MCF 10A (cell line): ENCODE measurements around the gene PPP1R26. TPM values are rescaled to one million over a fixed set of nuclear protein-coding genes. Genes with fewer than 3 reads are reported as not detected.

Source experiments
- BruUV-seq: library from RNA; stranded (reverse); fragments of 400-500 nt; replicated peaks from 2 replicates; lab custom pipeline; 2021; lab: Mats Ljungman, UMichigan
- CTCF ChIA-PET: fragments of 300-600 bp; sonication (Branson Sonifier 250); formaldehyde crosslinking; extraction: SDS; loops from one replicate; lab custom pipeline; 2021; ENCODE audit warnings: antibody characterized with exemption, inconsistent platforms; lab: Yijun Ruan, JAX
- POLR2A ChIA-PET: fragments of 300-600, 350-650 bp; sonication (Branson Sonifier 250); formaldehyde crosslinking; extraction: SDS; loops from one replicate; lab custom pipeline; 2020; ENCODE audit warnings: antibody characterized with exemption, inconsistent platforms; lab: Yijun Ruan, JAX
- DNase-seq: peaks from one replicate; pipeline ENCODE4 v3.0.0-alpha.2; 2018; ENCODE audit not compliant: unreplicated experiment
- H3K27ac Mint-ChIP-seq: one replicate; pipeline ENCODE4 v1.8.0; 2022; ENCODE audit warnings: mild to moderate bottlenecking, low read depth, mixed read lengths; ENCODE audit not compliant: unreplicated experiment
- H3K27me3 Mint-ChIP-seq: one replicate; pipeline ENCODE4 v1.8.0; 2022; ENCODE audit warnings: mixed read lengths; ENCODE audit not compliant: insufficient read depth, unreplicated experiment
- H3K36me3 Mint-ChIP-seq: one replicate; pipeline ENCODE4 v1.8.0; 2022; ENCODE audit warnings: mild to moderate bottlenecking, moderate library complexity, mixed read lengths; ENCODE audit not compliant: insufficient read depth, unreplicated experiment
- H3K4me1 Mint-ChIP-seq: one replicate; pipeline ENCODE4 v1.8.0; 2022; ENCODE audit warnings: mixed read lengths; ENCODE audit not compliant: insufficient read depth, unreplicated experiment
- H3K4me3 Mint-ChIP-seq: one replicate; pipeline ENCODE4 v1.8.0; 2022; ENCODE audit warnings: mild to moderate bottlenecking, moderate library complexity, mixed read lengths; ENCODE audit not compliant: unreplicated experiment
- H3K9me3 Mint-ChIP-seq: one replicate; pipeline ENCODE4 v1.8.0; 2022; ENCODE audit warnings: mixed read lengths; ENCODE audit not compliant: unreplicated experiment
- intact Hi-C: fragments of 100-400 bp; cut with micrococcal nuclease; formaldehyde crosslinking; loops from 2 replicates; pipeline ENCODE4 v1.14.1; 2022
- total RNA-seq: library from RNA; stranded (reverse); gene quantifications from 2 replicates; pipeline ENCODE4 v1.2.3, GENCODE V29; 2022
- TF ChIP-seq, protein P1 (sequence below): fragments of 200-600 bp; IDR thresholded peaks from one replicate; pipeline ENCODE4 v1.8.0; 2022; ENCODE audit warnings: antibody characterized with exemption, mild to moderate bottlenecking; ENCODE audit not compliant: unreplicated experiment

The PPP1R26 gene
- total RNA-seq, 1 experiment from 2014 or later: 19.1 TPM

GRCh38 chr9:135522137-135522877 is 42.7 kb downstream of the PPP1R26 start:
- Mint-ChIP-seq H3K4me3 (no peak overlapping the region), H3K27me3 (peaks cover 25% of the 10 kb centered on the region), H3K36me3 (no peaks in the 10 kb centered on the region), H3K27ac (no peak overlapping the region), H3K9me3 (no peaks in the 10 kb centered on the region), H3K4me1 (no peaks in the 10 kb centered on the region)
- ChIA-PET POLR2A (no interaction called here), CTCF (interaction anchor here (0.7 kb wide), 1 partner anchor 409 kb away, joined by 3 read pairs; no protein-coding TSS in a partner anchor)
- TF ChIP-seq, protein P1, sequence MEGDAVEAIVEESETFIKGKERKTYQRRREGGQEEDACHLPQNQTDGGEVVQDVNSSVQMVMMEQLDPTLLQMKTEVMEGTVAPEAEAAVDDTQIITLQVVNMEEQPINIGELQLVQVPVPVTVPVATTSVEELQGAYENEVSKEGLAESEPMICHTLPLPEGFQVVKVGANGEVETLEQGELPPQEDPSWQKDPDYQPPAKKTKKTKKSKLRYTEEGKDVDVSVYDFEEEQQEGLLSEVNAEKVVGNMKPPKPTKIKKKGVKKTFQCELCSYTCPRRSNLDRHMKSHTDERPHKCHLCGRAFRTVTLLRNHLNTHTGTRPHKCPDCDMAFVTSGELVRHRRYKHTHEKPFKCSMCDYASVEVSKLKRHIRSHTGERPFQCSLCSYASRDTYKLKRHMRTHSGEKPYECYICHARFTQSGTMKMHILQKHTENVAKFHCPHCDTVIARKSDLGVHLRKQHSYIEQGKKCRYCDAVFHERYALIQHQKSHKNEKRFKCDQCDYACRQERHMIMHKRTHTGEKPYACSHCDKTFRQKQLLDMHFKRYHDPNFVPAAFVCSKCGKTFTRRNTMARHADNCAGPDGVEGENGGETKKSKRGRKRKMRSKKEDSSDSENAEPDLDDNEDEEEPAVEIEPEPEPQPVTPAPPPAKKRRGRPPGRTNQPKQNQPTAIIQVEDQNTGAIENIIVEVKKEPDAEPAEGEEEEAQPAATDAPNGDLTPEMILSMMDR: no peak
- DNase-seq: no peak
- BruUV-seq: no TSS peak
- intact Hi-C loops: no loop called here

- peaks cover 19% of the 10 kb centered on the region for H3K27me3 Mint-ChIP-seq
- no peak overlapping the region for H3K4me3 Mint-ChIP-seq
- TF ChIP-seq, protein P1: no peak
- H3K4me1 Mint-ChIP-seq: no peaks in the 10 kb centered on the region
- H3K27ac Mint-ChIP-seq: no peak overlapping the region
- intact Hi-C loops: no loop called here
- ChIA-PET POLR2A (no interaction called here), CTCF (no interaction called here)
- no TSS peak for BruUV-seq
- no peaks in the 10 kb centered on the region for H3K9me3 Mint-ChIP-seq
- H3K36me3 Mint-ChIP-seq: no peaks in the 10 kb centered on the region
- no peak for DNase-seq
Observed at GRCh38 chr9:135522931-135523330, 43.3 kb downstream of the PPP1R26 start.

DNA sequence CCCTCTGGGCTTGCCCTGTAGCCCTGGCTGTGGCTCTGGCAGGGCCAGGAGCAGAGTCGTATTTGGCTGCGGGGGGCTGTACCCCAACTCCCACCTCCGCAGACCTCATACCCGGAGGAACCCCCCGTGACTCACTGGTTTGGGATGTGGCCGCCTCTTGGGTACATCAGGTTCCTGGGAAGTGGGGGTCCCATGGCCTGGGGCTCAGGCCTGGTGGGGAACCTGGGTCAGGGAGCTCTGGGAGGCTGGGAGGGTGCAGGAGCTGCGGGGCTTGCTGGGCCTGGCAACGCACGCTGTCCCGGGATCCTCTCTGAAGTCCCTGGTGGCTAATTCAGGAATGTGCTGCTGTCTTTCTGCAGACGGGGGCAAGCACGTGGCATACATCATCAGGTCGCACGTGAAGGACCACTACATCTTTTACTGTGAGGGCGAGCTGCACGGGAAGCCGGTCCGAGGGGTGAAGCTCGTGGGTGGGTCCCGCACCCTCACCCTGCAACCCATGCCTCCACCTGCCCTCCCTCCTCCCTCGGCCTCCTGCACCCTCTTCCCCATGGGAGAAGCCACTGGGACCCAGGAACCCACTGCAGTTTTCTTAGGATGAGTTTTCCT is 44.0 kb downstream of the PPP1R26 start:
- H3K4me3 Mint-ChIP-seq: no peak overlapping the region
- H3K27me3 Mint-ChIP-seq: peaks cover 12% of the 10 kb centered on the region
- no peaks in the 10 kb centered on the region for H3K36me3 Mint-ChIP-seq
- no peaks in the 10 kb centered on the region for H3K9me3 Mint-ChIP-seq
- POLR2A ChIA-PET: no interaction called here
- intact Hi-C loops: no loop called here
- no peak overlapping the region for H3K27ac Mint-ChIP-seq
- TF ChIP-seq, protein P1: no peak
- CTCF ChIA-PET: no interaction called here
- H3K4me1 Mint-ChIP-seq: no peaks in the 10 kb centered on the region
- no peak for DNase-seq
- BruUV-seq: no TSS peak

GRCh38 chr9:135524130-135524861 is 44.7 kb downstream of the PPP1R26 start:
- TF ChIP-seq, protein P1: no peak
- H3K36me3 Mint-ChIP-seq: no peaks in the 10 kb centered on the region
- intact Hi-C loops: no loop called here
- DNase-seq: peak; percentile 13
- ChIA-PET CTCF (interaction anchor here (0.6 kb wide), 1 partner anchor 199 kb away, joined by 3 read pairs; no protein-coding TSS in a partner anchor), POLR2A (no interaction called here)
- no peak overlapping the region for H3K4me3 Mint-ChIP-seq
- H3K9me3 Mint-ChIP-seq: no peaks in the 10 kb centered on the region
- no peak overlapping the region for H3K27ac Mint-ChIP-seq
- no peaks in the 10 kb centered on the region for H3K4me1 Mint-ChIP-seq
- peaks cover 5% of the 10 kb centered on the region for H3K27me3 Mint-ChIP-seq
- no TSS peak for BruUV-seq
